ENCODE results near the gene TMEM94. TPM values are rescaled to one million over a fixed set of nuclear protein-coding genes. Genes with fewer than 3 reads are reported as not detected.

The TMEM94 gene
- total and polyA plus RNA-seq, 2 of the 13 experiments (the other 11 are each of a cell fraction or from before 2014, with no cell fraction given), result 32.6 to 134 TPM

DNA sequence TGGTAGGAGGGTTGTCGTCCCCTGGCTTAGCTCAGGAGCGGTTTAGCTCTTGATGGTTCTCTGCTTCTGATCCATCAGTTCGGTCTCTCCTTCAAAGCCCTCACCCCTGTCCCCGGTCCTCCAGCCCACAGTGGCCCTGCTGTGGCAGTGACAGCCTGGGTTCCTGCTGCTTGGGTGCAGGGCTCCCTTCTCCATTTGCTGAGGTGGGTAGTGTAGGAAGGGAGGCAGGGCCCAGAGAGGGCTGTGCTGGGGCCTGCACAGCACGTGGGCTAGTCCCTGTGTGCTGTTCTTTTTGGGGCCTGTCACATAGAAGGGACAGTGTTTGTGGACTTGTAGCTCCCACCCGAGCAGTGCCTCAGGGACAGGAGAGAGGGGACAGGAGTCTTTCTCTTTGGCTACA, 18.3 kb downstream of the TMEM94 start:
- FAIRE-seq, result no peak
- DNase-seq (ENCODE audit: low spot score), result no peak
- Histone ChIP-seq H2AFZ (ENCODE audit: low read length) (no peak overlapping the region), H3K9ac (ENCODE audit: insufficient read depth, low read depth, low read length) (no peak overlapping the region), H3K36me3 (replicated peaks in 1 of 2; ENCODE audit: control insufficient read depth in 1 of 2, insufficient read depth in 2 of 2, low read length in 2 of 2) (peaks cover 21 to 44% of the 10 kb centered on the region in 2 experiments), H4K20me1 (ENCODE audit: insufficient read depth, low read length) (peaks cover 3% of the 10 kb centered on the region; the same call in 1 of the 2 replicates), H3K4me2 (ENCODE audit: low read depth, low read length) (no peak overlapping the region), H3K79me2 (ENCODE audit: insufficient read depth, low read length) (no peaks in the 10 kb centered on the region), H3K27ac (ENCODE audit: extremely low read length, insufficient read depth, low read length) (no peak overlapping the region), H3K4me1 (ENCODE audit: insufficient read depth, low read length) (peaks cover 24% of the 10 kb centered on the region), H3K27me3 (ENCODE audit: control insufficient read depth in 1 of 2, insufficient read depth in 2 of 2, low read length in 2 of 2) (no peaks in the 10 kb centered on the region), H3K9me3 (ENCODE audit: low read length) (no peaks in the 10 kb centered on the region), H3K4me3 (replicated peaks in 1 of 3; ENCODE audit: insufficient read depth in 1 of 3, low read depth in 2 of 3, low read length in 3 of 3) (no peak overlapping the region)
- ATAC-seq, result no peak
- intact Hi-C loops (cut with micrococcal nuclease; ENCODE audit: unreplicated experiment), result no loop called here
- TF ChIP-seq ZNF768 (CRISPR knock-in tag; IDR thresholded peaks at IDR 0.05) (peak; percentile 30; the same call in 1 of the 2 replicates), ZNF292 (CRISPR knock-in tag; IDR thresholded peaks at IDR 0.05; ENCODE audit: borderline replicate concordance, low read depth) (no peak), BRCA1 (CRISPR knock-in tag; IDR thresholded peaks at IDR 0.05) (no peak)
- 86% methylated on average over 5 of the region's 6 CpGs for WGBS (ENCODE audit: low lambda C conversion rate)
- POLR2A ChIA-PET, result interaction anchor here (0.7 kb wide), 1 partner anchor 16 kb away, joined by 3 read pairs; no protein-coding TSS in a partner anchor
- CTCF ChIA-PET (ENCODE audit: low intra/inter-chr PET ratio, low total read pairs), result no interaction called here
- no TSS peak for BruUV-seq (replicated peaks)
- in situ Hi-C loops (cut with HindIII; ENCODE audit: extremely low pct_ligation_motif_present, low pct_unique_long_range_greater_than_20kb), result no loop called here

- no peaks in the 10 kb centered on the region for H3K79me2 ChIP-seq (ENCODE audit: insufficient read depth, low read length)
- CTCF ChIA-PET (ENCODE audit: low intra/inter-chr PET ratio, low total read pairs), result no interaction called here
- DNase-seq (ENCODE audit: low spot score) (no peak), ATAC-seq (no peak), FAIRE-seq (no peak)
- in situ Hi-C loops (cut with HindIII; ENCODE audit: extremely low pct_ligation_motif_present, low pct_unique_long_range_greater_than_20kb) (no loop called here), intact Hi-C loops (cut with micrococcal nuclease; ENCODE audit: unreplicated experiment) (no loop called here)
- no peak overlapping the region for H3K4me2 ChIP-seq (ENCODE audit: low read depth, low read length)
- 93% methylated on average over 10 of the region's 13 CpGs for WGBS (ENCODE audit: low lambda C conversion rate)
- H3K4me1 ChIP-seq (ENCODE audit: insufficient read depth, low read length), result peaks cover 24% of the 10 kb centered on the region
- BruUV-seq (replicated peaks), result no TSS peak
- peaks cover 21 to 47% of the 10 kb centered on the region in 2 experiments for H3K36me3 ChIP-seq (replicated peaks in 1 of 2; ENCODE audit: control insufficient read depth in 1 of 2, insufficient read depth in 2 of 2, low read length in 2 of 2)
- no peaks in the 10 kb centered on the region for H3K27me3 ChIP-seq (ENCODE audit: control insufficient read depth in 1 of 2, insufficient read depth in 2 of 2, low read length in 2 of 2)
- no peaks in the 10 kb centered on the region for H3K9me3 ChIP-seq (ENCODE audit: low read length)
- no peak overlapping the region for H3K9ac ChIP-seq (ENCODE audit: insufficient read depth, low read depth, low read length)
- H3K27ac ChIP-seq (ENCODE audit: extremely low read length, insufficient read depth, low read length), result no peak overlapping the region
- no peak overlapping the region for H2AFZ ChIP-seq (ENCODE audit: low read length)
- no peak overlapping the region for H3K4me3 ChIP-seq (replicated peaks in 1 of 3; ENCODE audit: insufficient read depth in 1 of 3, low read depth in 2 of 3, low read length in 3 of 3)
- peaks cover 4% of the 10 kb centered on the region; the same call in 1 of the 2 replicates for H4K20me1 ChIP-seq (ENCODE audit: insufficient read depth, low read length)
- POLR2A ChIA-PET, result no interaction called here
- no peak for TF ChIP-seq LBX2 (CRISPR knock-in tag; IDR thresholded peaks at IDR 0.05; ENCODE audit: borderline replicate concordance)
- no peak for TF ChIP-seq HNRNPL (IDR thresholded peaks at IDR 0.05; ENCODE audit: low read depth, low read length)
- TF ChIP-seq ZNF24 (IDR thresholded peaks at IDR 0.05), result no peak
- TF ChIP-seq, protein P1, sequence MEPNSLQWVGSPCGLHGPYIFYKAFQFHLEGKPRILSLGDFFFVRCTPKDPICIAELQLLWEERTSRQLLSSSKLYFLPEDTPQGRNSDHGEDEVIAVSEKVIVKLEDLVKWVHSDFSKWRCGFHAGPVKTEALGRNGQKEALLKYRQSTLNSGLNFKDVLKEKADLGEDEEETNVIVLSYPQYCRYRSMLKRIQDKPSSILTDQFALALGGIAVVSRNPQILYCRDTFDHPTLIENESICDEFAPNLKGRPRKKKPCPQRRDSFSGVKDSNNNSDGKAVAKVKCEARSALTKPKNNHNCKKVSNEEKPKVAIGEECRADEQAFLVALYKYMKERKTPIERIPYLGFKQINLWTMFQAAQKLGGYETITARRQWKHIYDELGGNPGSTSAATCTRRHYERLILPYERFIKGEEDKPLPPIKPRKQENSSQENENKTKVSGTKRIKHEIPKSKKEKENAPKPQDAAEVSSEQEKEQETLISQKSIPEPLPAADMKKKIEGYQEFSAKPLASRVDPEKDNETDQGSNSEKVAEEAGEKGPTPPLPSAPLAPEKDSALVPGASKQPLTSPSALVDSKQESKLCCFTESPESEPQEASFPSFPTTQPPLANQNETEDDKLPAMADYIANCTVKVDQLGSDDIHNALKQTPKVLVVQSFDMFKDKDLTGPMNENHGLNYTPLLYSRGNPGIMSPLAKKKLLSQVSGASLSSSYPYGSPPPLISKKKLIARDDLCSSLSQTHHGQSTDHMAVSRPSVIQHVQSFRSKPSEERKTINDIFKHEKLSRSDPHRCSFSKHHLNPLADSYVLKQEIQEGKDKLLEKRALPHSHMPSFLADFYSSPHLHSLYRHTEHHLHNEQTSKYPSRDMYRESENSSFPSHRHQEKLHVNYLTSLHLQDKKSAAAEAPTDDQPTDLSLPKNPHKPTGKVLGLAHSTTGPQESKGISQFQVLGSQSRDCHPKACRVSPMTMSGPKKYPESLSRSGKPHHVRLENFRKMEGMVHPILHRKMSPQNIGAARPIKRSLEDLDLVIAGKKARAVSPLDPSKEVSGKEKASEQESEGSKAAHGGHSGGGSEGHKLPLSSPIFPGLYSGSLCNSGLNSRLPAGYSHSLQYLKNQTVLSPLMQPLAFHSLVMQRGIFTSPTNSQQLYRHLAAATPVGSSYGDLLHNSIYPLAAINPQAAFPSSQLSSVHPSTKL (CRISPR knock-in tag; IDR thresholded peaks at IDR 0.05), result no peak
- TF ChIP-seq NR2F2 (IDR thresholded peaks at IDR 0.05; ENCODE audit: borderline replicate concordance, low read depth), result no peak
- TF ChIP-seq ZNF317 (CRISPR knock-in tag; IDR thresholded peaks at IDR 0.05), result no peak
- TF ChIP-seq NPAS2 (CRISPR knock-in tag; IDR thresholded peaks at IDR 0.05; ENCODE audit: borderline replicate concordance), result no peak
- TF ChIP-seq ZNF160 (CRISPR knock-in tag; IDR thresholded peaks at IDR 0.05), result no peak
Observed at GRCh38 chr17:75475144-75475835, 18.9 kb downstream of the TMEM94 start.

Data from HepG2 (cell line).